ENCODE results near the gene DBN1. TPM values are rescaled to one million over a fixed set of nuclear protein-coding genes. Genes with fewer than 3 reads are reported as not detected.
A peak's percentile ranks its signal among the peaks of the same experiment; 100 is the strongest.
"Not testable (repeated sequence)": the region's sequence is repeated elsewhere in the genome, so short reads cannot be mapped to it uniquely, and the experiment has no call there.

The DBN1 gene
- total RNA-seq, 2 experiments from 2014 or later, result 12.1 to 15.9 TPM

GRCh38 chr5:177423671-177424070 is 49.8 kb downstream of the DBN1 start:
- no peak for DNase-seq
- Mint-ChIP-seq H3K36me3 (peaks cover 14% of the 10 kb centered on the region), H3K27me3 (no peaks in the 10 kb centered on the region), H3K4me1 (ENCODE audit: low read depth) (peaks cover 14% of the 10 kb centered on the region), H3K9me3 (no peaks in the 10 kb centered on the region), H3K4me3 (no peak overlapping the region), H3K27ac (no peak overlapping the region)
- ChIA-PET CTCF (interaction anchor here (1.1 to 15.3 kb wide), 8 partner anchors 9 to 114 kb away, joined by 3 to 220 read pairs (median 4); partner anchors contain the start of gene PFN3), POLR2A (interaction anchor here (0.7 to 1.2 kb wide), 2 partner anchors 16 to 20 kb away, joined by 4 read pairs; no protein-coding TSS in a partner anchor)
- intact Hi-C loops (cut with micrococcal nuclease), result no loop called here

- H3K27me3 Mint-ChIP-seq, result no peaks in the 10 kb centered on the region
- H3K4me1 Mint-ChIP-seq (ENCODE audit: low read depth), result peaks cover 19% of the 10 kb centered on the region
- no peaks in the 10 kb centered on the region for H3K9me3 Mint-ChIP-seq
- intact Hi-C loops (cut with micrococcal nuclease), result no loop called here
- CTCF ChIA-PET, result interaction anchor here (1.0 to 15.3 kb wide), 3 partner anchors 14 to 34 kb away, joined by 3 to 220 read pairs (median 9); partner anchors contain the start of gene PFN3
- DNase-seq, result no peak
- H3K36me3 Mint-ChIP-seq, result no peaks in the 10 kb centered on the region
- H3K4me3 Mint-ChIP-seq, result no peak overlapping the region
- POLR2A ChIA-PET, result no interaction called here
- peak overlapping the region; percentile 36 for H3K27ac Mint-ChIP-seq
These were observed 52.2 kb downstream of the DBN1 start for GRCh38 chr5:177421062-177421798.

- POLR2A ChIA-PET; DNase-seq; H3K4me3 Mint-ChIP-seq; H3K9me3 Mint-ChIP-seq; H3K27ac Mint-ChIP-seq; H3K36me3 Mint-ChIP-seq; H3K27me3 Mint-ChIP-seq; intact Hi-C loops (cut with micrococcal nuclease): not testable (repeated sequence)
- H3K4me1 Mint-ChIP-seq (ENCODE audit: low read depth), result peaks cover 18% of the 10 kb centered on the region
- CTCF ChIA-PET, result interaction anchor here (15.3 kb wide), 1 partner anchor 17 kb away, joined by 220 read pairs; the partner anchor contains the start of gene PFN3
These were observed 53.0 kb downstream of the DBN1 start for GRCh38 chr5:177420472-177420871.

GRCh38 chr5:177419046-177419445 is 54.4 kb downstream of the DBN1 start:
- no peaks in the 10 kb centered on the region for H3K9me3 Mint-ChIP-seq
- H3K27ac Mint-ChIP-seq, result no peak overlapping the region
- intact Hi-C loops (cut with micrococcal nuclease), result no loop called here
- H3K4me3 Mint-ChIP-seq, result no peak overlapping the region
- ChIA-PET CTCF (interaction anchor here (3.0 kb wide), 1 partner anchor 15 kb away, joined by 14 read pairs; no protein-coding TSS in a partner anchor), POLR2A (no interaction called here)
- H3K27me3 Mint-ChIP-seq, result no peaks in the 10 kb centered on the region
- H3K4me1 Mint-ChIP-seq (ENCODE audit: low read depth), result peaks cover 16% of the 10 kb centered on the region
- no peaks in the 10 kb centered on the region for H3K36me3 Mint-ChIP-seq
- no peak for DNase-seq

GRCh38 chr5:177417081-177417480 is 56.4 kb downstream of the DBN1 start:
- H3K9me3 Mint-ChIP-seq; H3K27me3 Mint-ChIP-seq; H3K4me3 Mint-ChIP-seq; POLR2A ChIA-PET; DNase-seq; H3K27ac Mint-ChIP-seq; intact Hi-C loops (cut with micrococcal nuclease); H3K36me3 Mint-ChIP-seq: not testable (repeated sequence)
- CTCF ChIA-PET, result interaction anchor here (3.0 kb wide), 1 partner anchor 13 kb away, joined by 14 read pairs; no protein-coding TSS in a partner anchor
- peaks cover 35% of the 10 kb centered on the region for H3K4me1 Mint-ChIP-seq (ENCODE audit: low read depth)

- Mint-ChIP-seq H3K27ac (no peak overlapping the region), H3K4me1 (ENCODE audit: low read depth) (peaks cover 46% of the 10 kb centered on the region), H3K36me3 (no peaks in the 10 kb centered on the region), H3K4me3 (no peak overlapping the region), H3K9me3 (no peaks in the 10 kb centered on the region), H3K27me3 (no peaks in the 10 kb centered on the region)
- no peak for DNase-seq
- intact Hi-C loops (cut with micrococcal nuclease), result no loop called here
- ChIA-PET POLR2A (interaction anchor here (2.7 kb wide), 1 partner anchor 12 kb away, joined by 12 read pairs; the partner anchor contains the start of gene GRK6), CTCF (interaction anchor here (1.3 to 3.4 kb wide), 4 partner anchors 10 to 40 kb away, joined by 3 to 31 read pairs (median 5); no protein-coding TSS in a partner anchor)
These were observed 59.0 kb downstream of the DBN1 start for GRCh38 chr5:177414481-177414880.

GRCh38 chr5:177412603-177413233 is 60.7 kb downstream of the DBN1 start:
- ChIA-PET CTCF (interaction anchor here (1.1 to 3.4 kb wide), 4 partner anchors 9 to 61 kb away, joined by 3 to 31 read pairs (median 8); no protein-coding TSS in a partner anchor), POLR2A (interaction anchor here (0.6 to 2.7 kb wide), 4 partner anchors 9 to 32 kb away, joined by 3 to 12 read pairs (median 3); partner anchors contain the start of gene GRK6)
- intact Hi-C loops (cut with micrococcal nuclease), result loop anchor here (2.0 kb wide), 1 partner anchor 14 kb away; the partner anchor contains the start of gene GRK6
- Mint-ChIP-seq H3K36me3 (no peaks in the 10 kb centered on the region), H3K9me3 (no peaks in the 10 kb centered on the region), H3K27me3 (no peaks in the 10 kb centered on the region), H3K4me1 (ENCODE audit: low read depth) (peaks cover 46% of the 10 kb centered on the region), H3K27ac (peak overlapping the region; percentile 82), H3K4me3 (peak overlapping the region; percentile 55)
- peak; percentile 64 for DNase-seq

GRCh38 chr5:177410575-177410974 is 62.9 kb downstream of the DBN1 start:
- H3K4me1 Mint-ChIP-seq (ENCODE audit: low read depth), result peaks cover 39% of the 10 kb centered on the region

GRCh38 chr5:177409043-177409801 is 64.2 kb downstream of the DBN1 start, which contains the start of gene F12:
Gene F12, minus strand, starts transcription at chr5:177409564. Its CDS starts 37 bp downstream, at chr5:177409527.
- Mint-ChIP-seq H3K9me3 (no peaks in the 10 kb centered on the region), H3K27me3 (no peaks in the 10 kb centered on the region), H3K4me3 (no peak within 1 kb of the TSS), H3K36me3 (no peaks in the 10 kb centered on the region), H3K4me1 (ENCODE audit: low read depth) (peaks cover 41% of the 10 kb centered on the region), H3K27ac (no peak within 1 kb of the TSS)
- CTCF ChIA-PET, result interaction anchor here (0.7 to 9.5 kb wide), 8 partner anchors 16 to 92 kb away, joined by 3 to 624 read pairs (median 4); partner anchors contain the start of genes GRK6 and PRR7
- DNase-seq, result no peak
- intact Hi-C loops (cut with micrococcal nuclease), result no loop called here
- POLR2A ChIA-PET, result interaction anchor here (0.7 to 1.6 kb wide), 2 partner anchors 35 to 38 kb away, joined by 3 to 6 read pairs; partner anchors contain the start of gene PRR7

More at GRCh38 chr5:177410575-177410974, 62.9 kb downstream of the DBN1 start:
- CTCF ChIA-PET, result interaction anchor here (1.0 to 2.9 kb wide), 2 partner anchors 8 to 45 kb away, joined by 3 to 10 read pairs; no protein-coding TSS in a partner anchor
- Mint-ChIP-seq H3K36me3 (no peaks in the 10 kb centered on the region), H3K27ac (no peak overlapping the region), H3K9me3 (no peaks in the 10 kb centered on the region), H3K27me3 (no peaks in the 10 kb centered on the region), H3K4me3 (no peak overlapping the region)
- DNase-seq, result no peak
- intact Hi-C loops (cut with micrococcal nuclease), result no loop called here
- POLR2A ChIA-PET, result interaction anchor here (0.6 to 0.7 kb wide), 2 partner anchors 12 to 19 kb away, joined by 3 read pairs; no protein-coding TSS in a partner anchor

Measured in activated CD4-positive, alpha-beta memory T cell treated with anti-CD3 and anti-CD28 coated beads for 36 hours (primary cell).